IMR-90 (cell line): ENCODE measurements around the gene PTPRU.

Experiments used
- POLR2A ChIP-seq: IDR thresholded peaks from 2 replicates; pipeline ENCODE4 v1.6.1; 2012; ENCODE audit warnings: mild to moderate bottlenecking, low read depth, low read length
- RAD21 ChIP-seq: IDR thresholded peaks from 2 replicates; pipeline ENCODE4 v1.6.1; 2012; ENCODE audit warnings: low read length, improper control_type of control experiment
- SMC3 ChIP-seq: fragments of 150-350 bp; IDR thresholded peaks from 2 replicates; pipeline ENCODE4 v1.6.1; 2016; ENCODE audit warnings: low read depth, mild to moderate bottlenecking, antibody characterized with exemption, low read length, moderate library complexity
- TF ChIP-seq, protein P1 (sequence below): conservative IDR thresholded peaks from 2 replicates; pipeline ENCODE4 v1.5.1; 2012; ENCODE audit warnings: mild to moderate bottlenecking, low read depth, low read length, improper control_type of control experiment

DNA sequence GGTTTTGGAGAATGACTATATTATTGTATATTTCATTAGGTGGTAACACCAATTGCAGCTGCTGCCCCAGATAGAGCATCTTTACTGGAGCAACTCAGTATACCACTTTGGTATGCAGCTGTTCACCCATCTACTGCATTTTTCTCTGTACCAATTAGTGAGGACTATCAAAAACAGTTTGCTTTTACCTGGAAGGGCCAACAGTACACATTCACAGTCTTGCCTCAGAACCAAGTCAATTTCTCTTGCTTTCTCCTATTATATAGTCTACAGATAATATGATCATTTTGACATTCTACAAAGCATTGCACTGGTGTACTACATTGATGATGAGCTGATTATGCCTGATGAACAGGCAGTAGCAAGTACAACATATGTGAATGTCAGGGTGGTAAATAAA, 99.3 kb downstream of the PTPRU start:
- TF ChIP-seq, protein P1, sequence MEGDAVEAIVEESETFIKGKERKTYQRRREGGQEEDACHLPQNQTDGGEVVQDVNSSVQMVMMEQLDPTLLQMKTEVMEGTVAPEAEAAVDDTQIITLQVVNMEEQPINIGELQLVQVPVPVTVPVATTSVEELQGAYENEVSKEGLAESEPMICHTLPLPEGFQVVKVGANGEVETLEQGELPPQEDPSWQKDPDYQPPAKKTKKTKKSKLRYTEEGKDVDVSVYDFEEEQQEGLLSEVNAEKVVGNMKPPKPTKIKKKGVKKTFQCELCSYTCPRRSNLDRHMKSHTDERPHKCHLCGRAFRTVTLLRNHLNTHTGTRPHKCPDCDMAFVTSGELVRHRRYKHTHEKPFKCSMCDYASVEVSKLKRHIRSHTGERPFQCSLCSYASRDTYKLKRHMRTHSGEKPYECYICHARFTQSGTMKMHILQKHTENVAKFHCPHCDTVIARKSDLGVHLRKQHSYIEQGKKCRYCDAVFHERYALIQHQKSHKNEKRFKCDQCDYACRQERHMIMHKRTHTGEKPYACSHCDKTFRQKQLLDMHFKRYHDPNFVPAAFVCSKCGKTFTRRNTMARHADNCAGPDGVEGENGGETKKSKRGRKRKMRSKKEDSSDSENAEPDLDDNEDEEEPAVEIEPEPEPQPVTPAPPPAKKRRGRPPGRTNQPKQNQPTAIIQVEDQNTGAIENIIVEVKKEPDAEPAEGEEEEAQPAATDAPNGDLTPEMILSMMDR = no peak
- TF ChIP-seq RAD21 = no peak
- no peak for TF ChIP-seq SMC3
- TF ChIP-seq POLR2A = no peak
